GM21786 (cell line): ENCODE results near the gene KCNH4.
"Not testable (repeated sequence)": the region's sequence is repeated elsewhere in the genome, so short reads cannot be mapped to it uniquely, and the experiment has no call there.

Experiments used
- ATAC-seq: cut with Tn5 transposase; IDR thresholded peaks from one replicate; pipeline ENCODE4 v1.9.1; 2021; ENCODE audit not compliant: unreplicated experiment

The KCNH4 gene

DNA sequence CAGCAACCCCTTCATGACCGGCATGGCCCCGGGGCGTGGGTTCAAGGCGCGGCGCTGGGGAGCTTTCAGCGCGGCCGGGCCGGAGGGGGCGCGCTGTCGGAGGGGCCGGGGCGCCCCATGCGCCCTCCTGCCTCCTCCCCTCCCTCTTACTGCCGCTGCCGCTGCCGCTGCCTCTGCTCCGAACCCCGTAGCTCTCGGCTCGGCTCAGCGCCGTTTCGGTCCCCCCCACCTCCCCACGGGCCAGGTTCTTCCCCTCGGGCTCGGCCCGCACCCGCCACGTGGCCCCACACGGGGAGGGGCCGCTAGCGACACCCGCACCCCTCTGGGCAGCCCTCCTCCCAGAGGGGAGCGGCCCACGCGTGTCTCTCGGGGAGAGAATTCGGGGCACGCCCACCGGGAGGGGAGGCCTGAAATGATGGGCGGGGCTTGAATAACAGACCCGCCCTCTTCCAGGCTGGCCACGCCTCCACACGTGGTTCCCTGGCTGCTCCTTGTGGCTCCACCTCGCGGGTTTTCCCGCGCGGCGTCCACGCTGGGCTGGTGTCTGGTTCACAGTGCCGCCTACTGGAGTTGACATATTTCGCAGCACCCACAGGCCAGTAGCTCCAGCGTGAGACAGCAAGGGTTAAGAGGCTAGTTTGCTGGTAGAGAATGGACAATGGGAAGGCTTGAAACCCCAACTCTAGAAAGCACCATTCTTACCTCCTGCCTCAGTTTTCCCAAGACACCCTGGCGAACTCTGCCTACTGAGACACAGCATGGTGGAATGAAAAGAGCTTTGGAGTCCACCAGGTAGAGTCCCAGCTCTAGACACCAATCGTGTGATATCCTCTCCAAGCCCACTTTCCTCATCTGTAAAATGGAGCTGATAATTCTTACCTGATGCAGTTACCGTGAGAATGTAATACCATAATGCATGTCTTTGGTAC is at the start of gene KCNH4:
TSS of gene KCNH4 (minus strand) at position 221 of the 929 bp plus-strand sequence. CDS start at position 24, 197 bp downstream.
- ATAC-seq = no peak

DNA sequence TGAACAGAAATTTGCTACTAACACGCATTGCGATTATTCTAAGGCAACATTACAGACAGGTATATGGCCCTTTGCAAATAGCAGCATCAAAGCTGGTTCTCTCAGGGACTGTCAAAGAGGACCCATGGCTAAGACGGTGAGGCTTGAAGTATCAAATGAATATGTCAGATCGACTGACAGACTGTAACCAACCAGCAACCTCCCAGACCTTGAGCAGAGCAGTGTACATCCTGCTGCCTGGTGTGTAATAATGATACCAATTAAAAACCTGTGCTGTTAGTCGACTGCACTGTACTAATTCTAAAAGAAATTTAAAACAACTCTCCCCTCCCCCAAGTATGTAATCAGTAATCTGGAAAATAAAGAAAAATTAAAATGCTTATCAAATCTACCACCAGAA is 49.3 kb upstream of the KCNH4 start:
- no peak for ATAC-seq

DNA sequence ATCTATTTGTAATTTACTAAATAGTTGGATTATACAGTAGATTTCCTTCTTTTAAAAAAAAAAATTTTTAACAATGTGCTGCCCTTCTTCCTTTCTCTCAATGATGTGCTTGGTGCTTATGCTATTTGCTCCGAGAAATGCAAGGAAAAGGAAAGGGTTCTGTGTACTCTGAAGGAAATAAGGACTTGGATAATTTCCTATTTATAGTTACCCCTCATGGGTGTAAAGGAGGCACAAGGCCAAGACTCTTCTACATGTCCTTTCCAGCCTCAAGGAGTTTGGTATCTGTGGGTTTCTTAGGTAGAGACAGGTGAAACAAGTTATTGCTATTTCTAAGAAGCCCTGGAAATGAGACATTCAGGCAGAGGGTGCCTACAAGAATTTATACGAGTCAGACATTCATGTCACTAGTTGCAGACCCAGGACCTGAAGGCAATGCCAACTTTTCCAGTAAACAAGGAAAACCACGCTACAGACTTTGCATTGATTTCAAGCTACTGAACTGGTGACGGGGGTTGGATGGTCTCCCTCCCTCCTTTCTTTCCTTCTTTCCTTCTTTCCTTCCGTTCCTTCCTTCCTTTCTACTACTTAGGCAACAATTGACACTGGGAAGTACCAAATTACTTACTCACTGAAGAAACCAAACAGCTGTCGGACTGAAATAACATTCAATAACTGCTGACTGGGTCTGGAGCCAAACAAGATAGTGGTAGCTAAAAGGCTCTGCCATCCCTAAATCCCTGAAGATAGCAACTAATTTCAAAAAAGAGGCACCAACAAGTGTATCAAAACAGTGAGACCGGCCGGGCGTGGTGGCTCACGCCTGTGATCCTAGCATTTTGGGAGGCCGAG is 47.1 kb upstream of the KCNH4 start:
- ATAC-seq = no peak

DNA sequence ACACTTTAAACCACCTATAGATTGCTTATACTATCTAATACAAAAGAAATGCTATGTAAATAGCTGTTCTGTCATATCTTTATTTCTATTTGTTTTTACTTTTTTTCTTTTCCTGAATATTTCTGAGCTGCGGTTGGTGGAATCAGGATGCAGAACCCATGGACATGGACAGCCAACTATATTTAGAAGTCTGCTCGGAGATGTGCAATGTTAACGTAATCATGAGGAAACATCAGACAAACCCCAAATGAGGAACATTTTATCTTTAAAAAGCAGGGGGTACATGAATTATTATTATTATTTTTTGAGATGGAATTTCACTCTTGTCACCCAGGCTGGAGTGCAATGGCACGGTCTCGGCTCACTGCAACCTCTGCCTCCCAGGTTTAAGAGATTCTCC is 44.7 kb upstream of the KCNH4 start:
- no peak for ATAC-seq

DNA sequence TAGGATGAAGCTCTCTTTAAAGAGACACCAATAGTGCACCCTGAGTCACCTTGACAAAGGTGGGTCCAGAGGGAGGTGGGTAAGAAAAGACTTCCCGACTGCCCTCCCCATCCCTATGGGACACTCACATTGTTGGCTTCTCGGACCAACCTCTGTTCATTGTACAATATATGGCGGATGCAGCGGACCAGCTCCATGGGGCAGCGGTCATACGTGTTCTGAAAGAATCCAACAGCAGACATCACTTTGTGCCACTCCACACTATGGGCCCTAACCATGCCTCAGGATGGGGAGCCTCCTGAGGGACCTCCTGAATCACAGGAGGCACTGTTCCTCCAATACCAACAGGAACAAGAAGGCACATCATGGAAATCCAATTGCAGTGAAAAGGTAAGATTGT is 43.7 kb upstream of the KCNH4 start:
- no peak for ATAC-seq

DNA sequence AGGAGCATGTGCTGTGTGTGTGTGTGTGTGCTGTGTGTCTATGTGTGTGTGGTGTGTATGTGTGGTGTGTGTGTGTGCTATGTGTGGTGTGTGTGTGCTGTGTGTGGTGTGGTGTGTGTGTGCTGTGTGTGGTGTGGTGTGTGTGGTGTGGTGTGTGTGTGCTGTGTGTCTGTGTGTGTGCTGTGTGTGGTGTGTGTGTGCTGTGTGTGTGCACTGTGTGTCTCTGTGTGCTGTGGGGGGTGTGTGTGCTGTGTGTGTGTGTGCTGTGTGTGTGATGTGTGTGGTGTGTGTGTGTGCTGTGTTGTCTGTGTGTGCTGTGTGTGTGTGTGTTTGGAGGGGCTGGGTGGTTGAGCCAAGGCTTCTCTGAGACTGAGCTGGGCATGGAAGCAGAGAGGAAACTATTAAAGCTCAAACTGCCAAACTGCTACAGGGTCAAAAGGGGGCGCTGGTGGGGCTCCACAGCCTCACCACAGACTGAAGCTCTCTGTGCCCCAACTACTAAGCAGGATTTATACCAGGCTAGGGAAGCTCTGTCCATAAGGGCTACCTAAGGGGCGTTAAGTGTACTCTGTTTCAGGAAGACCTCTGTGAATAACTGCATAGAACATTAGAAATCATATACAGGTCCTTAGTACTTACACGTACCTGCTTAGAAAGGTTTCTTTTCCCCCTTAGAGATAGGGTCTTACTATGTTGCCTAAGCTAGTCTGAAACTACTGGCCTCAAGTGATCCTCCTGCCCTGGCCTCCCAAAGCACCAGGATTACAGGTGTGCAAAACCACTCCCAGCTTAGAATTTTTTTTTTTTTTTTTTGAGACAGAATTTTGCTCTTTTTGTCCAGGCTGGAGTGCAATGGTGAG is 41.2 kb upstream of the KCNH4 start:
- ATAC-seq = no peak

DNA sequence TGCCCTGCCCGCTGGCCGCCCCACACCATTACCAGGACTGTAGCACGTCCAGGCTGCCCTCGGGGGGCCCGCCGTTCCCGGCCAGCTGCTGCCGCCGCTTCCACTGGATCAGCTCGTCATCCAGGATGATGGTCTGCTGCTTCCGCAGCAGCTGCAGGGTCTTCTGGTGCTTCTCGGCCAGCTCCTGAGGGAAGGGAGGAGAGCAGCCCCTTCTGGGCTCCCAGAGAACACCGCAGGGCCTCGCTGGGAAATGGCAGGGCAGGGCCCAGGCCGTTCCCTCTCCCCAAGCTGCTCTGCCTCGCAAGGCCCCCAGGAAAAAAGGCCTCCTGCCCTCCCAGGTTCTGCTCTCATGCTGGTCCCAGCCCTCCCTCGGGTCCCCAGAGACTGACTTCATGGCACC is 38.3 kb upstream of the KCNH4 start:
- ATAC-seq = not testable (repeated sequence)

DNA sequence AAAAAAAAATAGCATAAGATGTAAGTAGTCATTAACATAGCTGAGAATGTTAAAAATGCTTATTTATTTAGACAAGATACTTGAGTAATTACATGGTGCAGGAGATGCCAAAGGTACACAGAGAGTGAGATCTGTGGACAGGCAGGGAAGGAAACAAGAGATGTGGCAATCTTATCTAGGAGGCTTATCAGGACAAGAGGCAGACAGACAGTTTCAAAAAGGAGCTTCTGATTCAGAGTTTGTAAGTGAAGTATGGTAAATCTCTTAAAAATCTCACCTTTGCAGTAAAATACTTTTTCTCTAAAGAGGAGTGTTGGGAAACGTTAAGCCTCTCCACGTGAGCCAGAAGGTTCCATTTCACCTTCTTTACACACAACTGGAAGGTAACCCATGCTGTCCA is 33.2 kb upstream of the KCNH4 start:
- no peak for ATAC-seq

DNA sequence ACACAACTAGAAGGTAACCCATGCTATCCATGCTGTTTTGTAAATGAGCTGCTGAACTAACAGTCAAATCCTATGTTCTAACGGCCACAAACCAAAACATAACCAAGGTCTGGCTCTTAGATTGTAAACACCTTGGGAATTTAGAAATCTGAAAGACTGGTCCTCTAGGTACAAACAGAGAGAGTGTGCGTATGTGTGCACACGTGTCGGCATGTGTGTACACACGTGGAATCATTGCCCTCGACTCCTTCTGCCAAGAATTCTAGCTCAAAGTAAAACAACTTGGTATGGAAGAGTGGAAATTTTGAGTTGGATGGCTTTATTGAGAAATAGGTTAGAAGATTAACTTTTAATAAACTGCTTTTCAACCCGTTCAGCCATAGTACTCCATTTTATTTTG is 31.4 kb upstream of the KCNH4 start:
- no peak for ATAC-seq

DNA sequence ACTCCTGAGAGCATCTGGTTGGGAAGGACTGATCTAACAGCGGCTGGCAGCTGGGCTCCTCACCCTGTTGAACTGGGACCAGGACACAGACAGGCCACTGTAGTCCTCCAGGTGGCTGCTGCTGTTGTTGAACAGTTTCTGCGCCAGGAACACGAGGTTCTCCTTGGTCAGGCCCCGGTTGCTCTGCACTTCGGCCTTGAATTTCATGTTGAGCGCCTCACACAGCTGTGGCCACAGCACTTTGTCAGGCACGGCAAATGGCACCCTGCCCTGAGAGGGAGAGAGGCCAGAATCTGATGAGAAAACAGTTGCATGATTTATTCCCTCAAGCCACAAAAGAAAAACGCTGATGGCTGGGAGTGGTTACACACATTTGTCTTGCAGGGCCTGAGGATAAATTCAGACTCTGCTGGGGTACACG is 31.0 kb upstream of the KCNH4 start:
- not testable (repeated sequence) for ATAC-seq

DNA sequence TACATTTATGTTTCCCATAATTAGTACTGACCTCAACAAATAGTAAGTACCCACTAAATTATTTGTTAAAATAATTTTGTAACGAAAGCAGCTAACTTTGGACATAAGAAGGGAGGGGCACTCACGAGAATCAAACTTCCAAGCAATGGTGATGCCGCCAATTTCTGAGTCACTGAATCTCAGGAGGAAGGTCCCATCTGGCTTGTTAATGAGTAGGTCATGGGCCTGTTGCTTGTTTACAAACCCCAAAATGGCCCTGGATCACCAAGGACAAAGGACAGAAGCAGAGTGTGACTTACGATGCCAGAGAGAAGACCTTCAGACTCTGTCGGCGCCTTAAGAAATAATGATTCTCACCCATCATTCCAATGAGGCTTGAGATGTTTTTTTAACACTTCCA is 29.1 kb upstream of the KCNH4 start:
- ATAC-seq = no peak

DNA sequence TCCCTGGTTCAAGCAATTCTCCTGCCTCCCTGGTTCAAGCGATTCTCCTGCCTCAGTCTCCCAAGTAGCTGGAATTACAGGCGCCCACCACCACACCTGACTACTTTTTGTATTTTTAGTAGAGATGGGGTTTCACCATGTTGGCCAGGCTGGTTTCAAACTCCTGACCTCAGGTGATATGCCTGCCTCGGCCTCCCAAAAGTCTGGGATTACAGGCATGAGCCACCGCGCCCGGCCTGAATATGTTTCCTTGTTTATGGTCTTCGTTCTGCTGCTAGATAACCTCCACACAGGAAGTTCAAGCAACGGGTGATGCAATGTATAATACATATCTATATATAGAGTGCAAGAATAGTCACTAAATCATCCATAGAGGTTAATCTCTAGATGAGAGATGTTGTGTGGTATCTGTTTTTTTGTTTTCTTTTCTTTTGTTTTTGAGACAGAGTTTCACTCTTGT is 25.2 kb upstream of the KCNH4 start:
- ATAC-seq = not testable (repeated sequence)

DNA sequence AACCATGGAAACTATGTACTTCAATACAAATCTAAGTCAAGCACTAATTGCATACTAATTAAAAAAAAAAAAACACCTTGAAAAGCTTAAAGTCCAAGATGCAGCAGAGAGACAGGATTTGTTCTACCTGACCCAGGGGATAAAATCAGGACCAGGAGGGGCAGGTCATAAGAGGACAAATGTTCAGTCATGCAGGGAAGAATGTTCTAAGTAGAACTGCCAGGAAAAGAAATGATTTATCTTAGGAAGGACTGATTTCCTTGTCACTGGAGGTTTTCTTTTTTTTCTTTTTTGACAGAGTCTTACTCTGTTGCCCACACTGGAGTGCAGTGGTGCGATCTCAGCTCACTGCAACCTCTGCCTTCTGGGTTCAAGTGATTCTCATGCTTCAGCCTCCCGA is 22.4 kb upstream of the KCNH4 start:
- ATAC-seq = no peak

DNA sequence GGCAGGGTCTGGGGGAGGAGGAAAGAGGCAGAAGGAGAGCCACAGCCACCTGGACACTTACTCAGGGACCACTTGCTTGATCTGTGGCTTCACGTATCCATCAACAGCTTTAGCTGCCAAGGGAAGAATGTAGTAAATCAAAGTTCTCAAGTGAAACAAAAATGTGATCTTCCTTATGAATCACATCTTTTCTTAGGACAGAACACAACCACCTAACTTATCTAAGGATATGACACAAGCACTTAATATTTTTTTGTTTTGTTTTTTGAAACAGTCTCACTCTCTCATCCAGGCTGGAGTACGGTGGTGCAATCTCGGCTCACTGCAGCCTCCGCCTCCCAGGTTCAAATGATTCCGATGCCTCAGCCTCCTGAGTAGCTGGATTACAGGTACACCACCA is 21.8 kb upstream of the KCNH4 start:
- no peak for ATAC-seq

DNA sequence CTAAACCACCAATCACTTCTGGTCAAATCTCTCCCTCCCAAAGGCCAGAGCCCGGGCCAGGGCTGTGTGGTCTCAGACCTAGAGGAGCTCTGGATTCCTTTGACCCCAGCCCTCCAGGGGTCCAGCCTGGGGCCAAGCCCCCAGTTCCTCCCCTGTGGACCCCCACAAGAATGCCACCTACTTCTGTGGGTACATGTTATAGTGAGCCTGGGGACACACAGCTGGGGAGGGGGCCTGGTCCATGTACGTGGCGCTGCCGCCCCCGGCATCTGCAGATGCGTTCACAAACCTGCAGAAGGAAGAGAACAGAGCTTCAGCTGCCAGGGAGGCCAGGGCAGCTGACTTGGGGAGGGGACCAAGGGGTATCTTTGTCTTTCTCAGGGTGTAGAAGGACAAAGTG is 21.2 kb upstream of the KCNH4 start:
- ATAC-seq = no peak

DNA sequence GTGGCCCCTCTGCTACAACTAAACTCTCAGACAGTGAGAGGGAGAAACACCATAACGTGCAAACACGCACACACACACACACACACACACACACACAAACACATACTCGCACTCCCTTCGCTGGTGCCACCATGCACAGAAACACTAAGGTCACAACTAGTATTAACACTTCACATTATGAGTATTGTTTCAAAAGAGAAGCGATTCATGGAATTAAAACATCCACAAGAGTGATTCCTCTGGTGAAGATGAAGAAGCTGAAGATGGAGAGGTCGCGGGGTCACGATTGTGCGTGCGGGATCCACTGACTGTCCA is 20.5 kb upstream of the KCNH4 start:
- no peak for ATAC-seq

DNA sequence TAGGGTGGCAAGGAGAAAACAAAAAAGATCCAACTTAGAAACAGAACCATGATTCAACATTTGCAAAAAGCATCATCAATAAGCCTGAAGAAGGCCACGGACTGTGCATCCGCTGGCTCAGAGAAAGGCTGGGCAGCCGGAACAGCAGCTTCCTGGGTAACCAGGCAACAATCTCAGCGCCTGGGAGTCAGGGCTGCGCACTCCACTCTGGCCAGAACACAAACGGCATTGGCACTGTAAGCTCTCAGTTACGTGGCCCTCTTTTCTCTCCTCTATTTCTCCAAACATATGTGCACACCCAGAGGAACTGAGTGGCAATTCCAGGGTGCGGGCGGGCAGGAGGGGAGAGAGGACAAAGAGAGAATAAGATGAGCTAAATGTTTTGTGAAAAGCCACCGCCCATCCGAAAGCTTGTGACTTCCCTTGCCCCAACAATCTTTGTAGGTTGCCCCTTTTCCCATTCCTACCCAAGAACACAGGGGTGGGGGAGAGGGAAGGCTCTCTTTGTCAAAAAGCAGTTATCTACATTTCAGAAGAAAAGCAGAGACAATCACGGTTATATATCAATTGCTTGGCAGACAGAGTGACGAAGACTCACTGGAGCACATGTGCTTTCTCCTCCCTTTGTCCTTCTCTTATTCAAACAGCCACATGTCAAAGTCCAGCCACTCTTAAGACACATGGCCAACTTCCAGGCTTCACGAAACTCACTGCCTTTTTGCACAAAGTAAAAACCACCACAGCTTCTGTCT is 19.9 kb upstream of the KCNH4 start:
- ATAC-seq = no peak

DNA sequence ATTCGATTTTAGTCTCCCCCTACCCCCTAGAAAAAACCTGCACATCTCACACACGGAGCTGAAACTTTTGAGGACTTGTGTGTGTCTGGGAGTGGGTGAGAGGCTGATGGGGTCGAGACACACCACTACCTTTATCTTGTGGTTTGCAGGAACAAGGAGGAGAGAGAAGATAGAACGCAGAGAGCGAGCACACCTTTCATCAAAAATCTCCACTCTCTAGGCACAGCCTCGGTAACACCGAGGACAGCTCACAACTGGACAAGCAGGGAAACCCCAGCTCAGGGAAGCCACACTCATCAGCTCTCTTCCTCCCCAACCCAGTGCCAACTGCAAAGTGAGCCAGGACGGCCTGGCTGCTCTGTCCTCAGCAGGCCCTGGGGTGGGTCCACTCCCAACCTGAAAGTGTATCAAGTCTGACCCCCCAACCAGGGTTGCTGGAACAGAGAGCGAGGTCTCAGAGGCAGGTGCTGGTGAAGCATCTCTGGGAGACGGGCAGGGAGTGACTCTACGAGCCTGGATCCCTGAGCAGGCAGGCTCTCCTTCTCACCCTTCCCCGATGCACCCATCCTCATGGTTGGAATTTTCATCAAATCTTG is 18.6 kb upstream of the KCNH4 start:
- no peak for ATAC-seq

DNA sequence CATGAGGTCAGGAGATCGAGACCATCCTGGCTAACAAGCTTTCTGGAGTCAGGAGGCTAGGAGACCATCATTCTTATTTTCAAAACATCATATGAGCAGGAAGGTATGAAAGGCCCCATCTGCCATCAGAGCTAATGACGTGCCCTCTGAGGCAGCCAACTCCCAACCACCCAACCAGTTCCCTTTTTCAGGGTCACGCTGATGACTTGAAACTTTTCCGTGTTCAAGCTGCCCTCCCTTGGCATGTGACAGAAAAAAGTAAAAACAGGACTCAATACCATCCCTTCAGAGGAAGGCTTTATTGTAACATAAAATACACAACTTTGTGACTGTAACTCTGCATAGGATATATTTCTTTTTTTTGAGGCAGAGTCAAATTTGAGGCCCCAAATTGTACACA is 18.0 kb upstream of the KCNH4 start:
- ATAC-seq = no peak

DNA sequence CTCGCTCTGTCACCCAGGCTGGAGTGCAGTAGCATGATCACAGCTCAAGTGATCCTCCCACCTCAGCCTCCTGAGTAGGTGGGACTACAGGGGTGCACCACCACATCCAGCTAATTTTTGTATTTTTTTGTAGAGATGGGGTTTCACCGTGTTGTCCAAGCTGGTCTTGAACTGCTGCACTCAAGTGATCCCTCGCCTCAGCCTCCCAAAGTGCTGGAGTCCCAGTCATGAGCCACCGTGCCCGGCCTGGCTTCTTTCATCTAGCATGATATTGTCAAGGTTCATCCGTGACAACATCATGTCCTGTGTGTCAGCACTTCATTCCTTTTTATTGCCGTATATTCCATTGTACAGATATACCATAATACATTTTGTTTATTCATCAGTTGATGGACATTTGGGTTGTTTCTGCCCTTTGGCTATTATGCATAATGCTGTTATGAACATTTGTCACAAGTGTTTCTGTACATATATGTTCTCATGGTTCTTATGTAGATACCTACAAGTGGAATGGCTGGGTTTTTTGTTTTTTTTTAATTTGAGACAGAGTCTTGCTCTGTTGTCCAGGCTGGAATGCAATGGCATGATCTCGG is 16.7 kb upstream of the KCNH4 start:
- no peak for ATAC-seq
